GM03348 (cell line): ENCODE results near the gene UNC50.

ENCODE experiments used
- DNase-seq: peaks from one replicate; pipeline ENCODE4 v3.0.0; 2012; ENCODE audit warnings: low spot score

UNC50 gene

DNA sequence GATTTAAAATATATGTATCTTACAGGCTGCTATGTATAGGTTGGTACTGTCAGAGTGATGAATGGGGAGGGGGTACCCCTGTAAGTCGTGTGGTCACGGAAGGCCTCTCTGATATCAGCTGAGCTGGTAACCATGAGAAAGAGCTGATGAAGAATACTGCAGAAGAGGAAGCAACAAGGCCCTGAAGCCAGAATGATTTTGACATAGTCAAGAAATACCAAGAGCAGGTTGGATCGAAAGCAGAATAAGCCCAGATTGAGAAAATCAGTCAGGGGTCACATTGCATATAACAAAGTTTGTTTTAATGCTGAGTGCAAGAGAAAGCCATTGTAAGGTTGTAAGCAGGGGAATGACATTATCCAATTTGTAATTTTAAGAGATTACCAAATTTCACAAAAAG, 57.3 kb downstream of the UNC50 start:
- DNase-seq: no peak
